ENCODE data around the gene BSDC1.

DNA sequence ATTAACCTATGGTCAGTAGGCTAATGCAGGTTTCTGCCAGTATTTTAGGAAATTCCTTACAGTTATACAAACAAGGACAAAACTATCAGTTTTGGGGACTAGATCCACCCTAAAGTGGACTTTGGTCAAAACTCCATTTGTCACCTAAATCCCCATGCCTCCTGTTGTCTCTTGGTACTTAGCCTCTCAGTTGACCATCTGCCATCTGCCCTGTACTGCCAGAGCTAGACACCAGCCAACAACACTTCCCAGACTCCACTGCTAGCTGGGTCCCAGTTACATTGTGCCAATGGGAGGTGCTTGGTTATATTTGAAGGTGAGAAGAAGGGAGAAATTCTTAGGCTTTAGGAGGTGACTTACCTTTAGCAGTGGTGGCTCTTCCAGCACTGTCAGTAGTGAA is 17.0 kb upstream of the BSDC1 start:
- TF ChIP-seq POLR2A (IDR thresholded peaks at IDR 0.05), result no peak
- no peak for TF ChIP-seq CTCF (IDR thresholded peaks at IDR 0.05)
